TTC549 (cell line): ENCODE data around the gene TRIM46.
"Not testable (repeated sequence)": the region's sequence is repeated elsewhere in the genome, so short reads cannot be mapped to it uniquely, and the experiment has no call there.

Experiments
- FAIRE-seq: peaks from 2 replicates; lab custom pipeline; 2012; peaks lifted over from hg19 to GRCh38; lab: Jason Lieb, UNC

Gene TRIM46

DNA sequence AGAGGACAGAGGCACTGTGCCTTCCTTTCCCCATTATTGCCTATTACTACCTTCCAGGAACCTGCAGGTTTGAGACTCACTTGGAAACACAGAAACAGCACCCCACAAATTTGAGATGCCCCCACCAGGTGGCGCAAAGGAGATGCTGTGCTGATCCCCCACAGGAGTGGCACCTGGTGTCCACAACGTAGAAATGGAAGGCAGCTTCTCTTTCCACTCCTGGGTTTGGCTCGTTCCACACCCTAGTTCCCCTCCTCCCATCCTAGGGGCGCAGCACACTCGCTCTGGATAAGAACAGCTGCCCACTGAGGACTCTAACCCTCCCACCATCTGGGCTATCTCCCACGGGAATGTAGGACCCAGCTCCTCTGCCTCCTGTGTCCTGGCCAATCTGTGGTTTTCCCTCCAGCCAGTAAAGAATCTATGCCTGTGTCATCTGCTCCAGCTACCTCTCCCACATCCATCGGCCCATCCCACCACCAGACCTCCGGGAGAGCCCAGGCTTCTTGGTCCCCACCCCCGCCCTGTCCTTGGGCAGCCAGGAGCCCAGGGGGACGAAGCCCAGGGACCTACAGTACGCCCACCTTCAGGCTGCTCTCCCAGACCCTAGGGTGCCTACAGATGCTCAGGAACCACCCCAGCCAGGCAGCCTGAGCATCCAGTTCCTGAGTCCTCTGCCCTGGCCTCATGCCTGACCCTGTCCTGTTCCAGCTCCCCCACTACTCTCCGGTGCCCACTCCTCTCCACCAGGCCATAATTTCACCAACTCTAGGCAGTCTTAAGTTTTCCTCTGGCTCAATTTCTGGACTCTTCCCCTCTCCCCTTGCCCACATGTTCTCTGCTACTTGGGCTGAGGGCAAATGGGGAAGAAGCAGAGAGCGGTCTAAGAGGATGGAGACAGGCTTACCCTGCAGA, 33.5 kb downstream of the TRIM46 start:
- FAIRE-seq = peak; percentile 80

DNA sequence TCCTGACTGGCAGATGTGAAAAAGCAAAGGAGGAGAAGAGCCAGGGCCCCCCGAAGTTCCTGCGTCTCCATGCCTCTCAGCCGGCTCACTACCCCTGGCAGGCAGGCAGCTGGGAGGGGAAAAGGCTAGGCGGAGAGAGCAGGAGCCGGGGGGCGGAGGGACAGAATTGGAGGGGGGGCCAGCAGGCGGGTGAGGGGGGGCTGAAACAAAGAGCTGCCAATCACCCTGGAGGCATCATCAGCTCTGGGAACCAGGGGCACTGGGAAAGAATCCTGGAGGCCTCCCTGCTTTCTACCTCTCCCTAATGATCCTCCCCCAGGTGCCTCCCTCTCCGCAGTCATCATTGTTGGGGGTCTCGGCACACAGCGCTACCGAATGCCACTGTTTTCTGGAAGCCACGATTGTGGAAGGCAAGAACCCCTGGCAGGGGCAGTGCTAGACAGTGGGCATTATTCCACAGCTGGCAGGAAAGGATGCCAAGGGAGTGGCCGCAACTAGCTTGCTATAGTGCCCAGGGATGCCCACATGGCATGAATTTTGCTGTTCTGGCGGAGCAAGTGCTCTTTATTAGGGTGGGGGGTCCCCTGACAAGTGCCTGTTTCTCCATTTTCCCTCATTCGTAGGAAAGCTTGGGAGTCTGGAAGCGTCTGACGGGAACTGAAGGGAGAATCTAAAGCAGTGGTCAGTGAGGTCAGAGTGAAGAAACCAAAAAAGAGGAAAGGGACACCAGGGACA, 34.3 kb downstream of the TRIM46 start, which contains the start of gene THBS3:
Gene THBS3, minus strand, starts transcription at position 92 of the 735 bp plus-strand sequence. Its CDS starts 21 bp downstream, at position 71.
- FAIRE-seq = no peak

DNA sequence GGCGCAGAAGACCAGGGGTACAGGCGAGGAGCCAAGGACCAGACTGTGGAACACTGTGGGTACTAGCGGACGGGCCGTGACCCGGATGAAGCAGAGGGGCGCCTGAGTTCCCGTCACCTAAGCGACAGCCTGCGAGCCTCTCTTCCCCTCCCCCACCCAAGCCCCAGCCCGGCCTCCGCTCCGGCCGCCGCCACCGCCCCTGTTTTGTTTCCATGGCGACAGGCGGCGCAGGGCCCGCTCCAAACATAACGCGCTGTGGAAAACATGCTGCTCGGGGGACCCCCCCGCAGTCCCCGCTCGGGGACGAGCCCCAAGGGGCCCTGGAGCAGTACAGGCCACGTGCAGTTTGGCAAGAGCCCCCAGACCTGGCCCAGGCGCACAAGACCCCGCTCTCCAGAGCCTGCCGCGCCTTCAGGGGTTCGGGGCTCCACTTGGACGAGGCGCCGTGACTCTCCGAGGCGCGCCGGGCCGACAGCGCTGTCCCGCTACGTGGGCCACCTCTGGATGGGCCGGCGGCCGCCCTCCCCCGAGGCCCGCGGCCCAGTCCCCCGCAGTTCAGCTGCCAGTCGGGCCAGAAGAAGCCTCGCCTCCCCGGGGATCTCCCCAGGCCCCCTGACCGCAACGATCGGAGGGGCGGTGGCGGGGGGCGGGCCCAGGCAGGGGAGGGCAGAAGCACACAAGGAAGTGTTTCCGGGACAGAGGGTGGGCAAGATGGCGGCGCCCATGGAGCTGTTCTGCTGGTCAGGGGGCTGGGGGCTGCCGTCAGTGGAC, 35.1 kb downstream of the TRIM46 start, which contains the start of gene MTX1:
Gene MTX1, plus strand, starts transcription at position 155 of the 771 bp plus-strand sequence. Its CDS starts 110 bp downstream, at position 265.
- FAIRE-seq = no peak

DNA sequence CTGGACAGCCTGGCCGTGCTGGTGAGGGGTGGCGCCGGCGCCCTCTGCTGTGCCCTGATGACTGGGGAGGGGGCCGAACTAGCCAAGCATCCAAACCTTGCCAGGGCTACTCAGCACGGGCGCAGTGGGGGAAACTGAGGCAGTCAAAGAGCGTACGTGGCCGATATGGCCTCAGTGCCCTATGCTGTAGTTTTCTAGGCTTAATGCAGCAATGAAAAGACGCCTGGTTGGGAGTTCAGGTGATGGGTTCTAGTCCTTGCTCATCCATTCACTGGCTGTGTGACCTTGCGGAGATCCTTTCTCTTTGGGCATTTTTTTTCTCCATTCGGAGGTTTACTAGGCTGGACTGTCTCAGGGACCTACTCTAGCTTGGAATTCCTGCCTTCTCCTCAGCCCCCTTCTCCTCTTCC, 35.7 kb downstream of the TRIM46 start:
- no peak for FAIRE-seq

DNA sequence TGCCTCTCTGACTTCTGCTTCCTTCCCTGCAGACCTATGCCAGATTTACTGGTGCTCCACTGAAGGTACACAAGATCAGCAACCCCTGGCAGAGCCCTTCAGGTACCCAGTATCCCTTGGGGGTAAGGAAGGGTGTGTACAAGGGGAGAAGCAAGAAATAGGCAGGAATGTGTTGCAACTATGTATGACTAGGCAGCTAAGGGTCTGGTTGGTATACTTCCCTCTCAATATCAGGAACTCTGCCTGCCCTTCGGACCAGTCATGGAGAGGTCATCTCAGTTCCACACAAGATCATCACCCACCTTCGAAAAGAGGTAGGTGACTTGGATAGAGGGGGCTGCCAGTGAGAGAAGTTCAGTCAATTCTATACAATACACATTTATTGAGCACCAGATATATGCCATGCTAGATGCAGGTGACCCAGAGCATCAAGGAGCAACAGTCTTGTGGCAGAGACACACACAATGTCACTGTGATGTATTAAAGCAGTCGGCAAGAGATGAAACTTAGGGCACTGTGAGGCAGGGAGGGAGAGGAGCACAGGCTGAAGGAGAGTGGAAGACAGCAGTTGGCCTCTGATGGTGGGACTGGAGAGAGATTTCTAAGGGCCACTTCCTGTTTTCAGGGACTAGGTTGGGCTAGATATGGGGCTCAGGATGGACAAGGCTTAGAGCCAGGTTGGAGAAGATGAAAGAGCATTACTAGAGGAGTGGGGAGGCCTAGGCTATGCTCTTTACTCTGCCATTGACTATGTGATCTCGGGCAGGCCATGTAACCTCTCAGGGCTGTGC, 36.9 kb downstream of the TRIM46 start:
- FAIRE-seq = no peak

DNA sequence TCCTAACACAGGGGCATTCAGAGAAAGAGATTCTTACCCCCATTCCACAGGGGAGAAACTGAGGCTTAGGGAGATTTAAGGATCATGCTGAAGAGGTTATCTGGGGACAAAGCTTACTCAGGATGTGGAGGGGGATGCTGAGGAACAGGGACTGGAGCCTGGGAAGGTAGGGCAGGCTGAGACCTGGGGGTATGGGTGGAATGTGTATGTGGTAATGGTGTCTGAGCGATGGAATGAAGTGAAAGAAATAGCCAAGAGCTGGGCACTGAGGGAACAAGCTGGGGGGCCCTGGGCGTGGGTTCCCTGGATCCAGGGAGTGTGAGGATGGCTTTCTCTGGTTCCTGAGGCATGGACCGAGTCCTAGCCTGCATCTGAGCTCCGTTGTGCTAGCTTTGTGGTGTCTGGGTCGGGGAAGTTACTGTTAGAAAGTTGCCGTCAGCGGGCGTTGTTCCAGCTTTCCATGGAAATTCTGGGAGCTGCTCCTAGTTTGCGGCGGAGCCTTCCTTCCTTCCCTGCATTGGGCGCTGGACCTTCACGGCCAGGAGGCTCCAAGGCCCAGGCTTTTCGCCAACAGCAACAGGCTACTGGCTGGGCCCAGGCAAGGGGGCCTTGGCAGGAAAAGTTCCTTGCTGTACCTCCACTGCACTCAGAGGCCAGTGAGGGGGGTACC, 37.9 kb downstream of the TRIM46 start:
- FAIRE-seq = not testable (repeated sequence)

DNA sequence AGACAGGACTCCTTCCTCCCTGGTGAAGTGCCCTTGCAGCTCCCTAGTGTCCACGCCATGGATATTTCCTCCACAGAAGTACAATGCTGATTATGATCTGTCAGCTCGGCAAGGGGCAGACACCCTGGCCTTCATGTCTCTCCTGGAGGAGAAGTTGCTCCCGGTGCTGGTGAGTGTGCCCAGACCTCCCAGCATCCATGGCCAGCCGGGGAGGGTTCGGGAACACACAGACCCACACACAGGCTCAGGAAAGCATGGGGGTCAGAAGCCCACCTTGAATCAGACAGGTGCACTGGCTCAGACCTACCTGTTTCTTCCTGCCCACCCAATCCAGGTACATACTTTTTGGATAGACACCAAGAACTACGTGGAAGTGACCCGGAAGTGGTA, 38.4 kb downstream of the TRIM46 start:
- not testable (repeated sequence) for FAIRE-seq

DNA sequence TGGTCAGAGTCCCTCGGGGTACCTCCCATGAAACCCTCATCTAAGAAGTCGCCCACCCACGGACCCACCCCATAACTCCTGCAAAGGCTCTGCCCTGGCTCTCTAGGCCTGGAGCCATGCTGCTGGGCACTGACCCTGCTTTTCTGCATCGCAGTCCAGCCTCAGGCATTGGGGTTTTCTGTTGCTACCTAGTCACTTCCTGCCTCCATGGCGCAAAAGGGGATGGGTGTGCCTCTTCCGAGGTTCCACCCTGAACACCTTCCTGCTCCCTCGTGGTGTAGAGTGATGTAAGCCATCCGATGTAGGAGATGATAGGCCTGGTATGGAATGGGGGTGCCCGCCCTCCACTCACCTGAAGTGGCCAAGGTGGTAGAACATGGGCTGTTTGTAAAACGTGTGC, 41.1 kb downstream of the TRIM46 start:
- FAIRE-seq = not testable (repeated sequence)

DNA sequence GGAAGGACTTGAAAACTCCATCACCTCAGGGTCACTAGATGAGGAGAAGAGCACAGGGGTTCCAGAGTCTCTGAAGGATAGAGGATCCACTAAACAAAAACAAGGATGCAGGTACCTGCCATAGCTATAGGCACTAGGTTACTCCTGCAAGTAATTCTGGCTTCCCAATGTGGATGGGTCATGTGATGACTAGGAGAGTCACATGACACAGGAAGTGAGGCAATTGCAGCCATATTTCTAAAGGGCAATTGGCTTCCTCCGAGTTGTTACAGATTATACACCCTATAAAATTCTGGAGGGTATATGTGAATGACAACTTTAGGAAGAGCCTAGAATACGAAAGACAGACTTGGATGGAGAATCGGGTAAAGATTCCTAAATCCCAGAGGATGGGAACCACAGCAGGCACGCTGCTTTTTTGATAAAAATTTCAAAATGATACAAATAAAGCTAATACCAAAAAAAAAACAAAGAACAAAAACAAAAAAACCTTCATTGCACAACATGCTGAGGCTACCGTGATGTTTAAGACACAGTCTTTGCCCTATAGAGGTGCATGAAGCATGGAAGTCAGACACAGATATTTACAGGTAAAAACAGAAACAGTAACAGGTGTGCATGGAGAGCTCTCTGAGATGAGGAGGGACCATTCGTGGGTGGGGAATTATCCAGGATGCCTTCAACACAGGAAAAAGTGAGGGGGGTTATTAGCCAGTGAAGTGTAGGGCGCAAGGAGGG, 45.4 kb downstream of the TRIM46 start:
- peak; percentile 86 for FAIRE-seq

DNA sequence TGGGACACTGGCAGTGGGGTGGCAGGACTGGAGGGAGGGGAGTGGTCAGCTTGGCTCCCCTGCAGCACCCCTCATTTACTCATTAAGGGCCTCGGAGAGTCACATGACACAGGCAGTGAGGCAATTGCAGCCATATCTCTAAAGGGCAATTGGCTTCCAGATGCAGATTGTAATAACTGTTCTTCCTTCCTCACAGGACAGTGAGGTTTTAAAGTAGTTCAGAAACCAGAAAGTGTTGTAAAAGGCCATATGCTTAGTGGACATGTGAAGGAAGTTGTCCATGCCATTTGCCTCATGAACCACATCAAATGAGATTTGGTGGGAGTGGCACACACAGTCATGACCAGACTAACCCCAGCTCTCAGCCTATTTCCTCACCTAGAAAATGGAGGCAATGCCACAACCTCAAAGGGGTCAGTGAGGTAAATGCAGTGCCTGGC, 46.0 kb downstream of the TRIM46 start:
- FAIRE-seq = no peak

DNA sequence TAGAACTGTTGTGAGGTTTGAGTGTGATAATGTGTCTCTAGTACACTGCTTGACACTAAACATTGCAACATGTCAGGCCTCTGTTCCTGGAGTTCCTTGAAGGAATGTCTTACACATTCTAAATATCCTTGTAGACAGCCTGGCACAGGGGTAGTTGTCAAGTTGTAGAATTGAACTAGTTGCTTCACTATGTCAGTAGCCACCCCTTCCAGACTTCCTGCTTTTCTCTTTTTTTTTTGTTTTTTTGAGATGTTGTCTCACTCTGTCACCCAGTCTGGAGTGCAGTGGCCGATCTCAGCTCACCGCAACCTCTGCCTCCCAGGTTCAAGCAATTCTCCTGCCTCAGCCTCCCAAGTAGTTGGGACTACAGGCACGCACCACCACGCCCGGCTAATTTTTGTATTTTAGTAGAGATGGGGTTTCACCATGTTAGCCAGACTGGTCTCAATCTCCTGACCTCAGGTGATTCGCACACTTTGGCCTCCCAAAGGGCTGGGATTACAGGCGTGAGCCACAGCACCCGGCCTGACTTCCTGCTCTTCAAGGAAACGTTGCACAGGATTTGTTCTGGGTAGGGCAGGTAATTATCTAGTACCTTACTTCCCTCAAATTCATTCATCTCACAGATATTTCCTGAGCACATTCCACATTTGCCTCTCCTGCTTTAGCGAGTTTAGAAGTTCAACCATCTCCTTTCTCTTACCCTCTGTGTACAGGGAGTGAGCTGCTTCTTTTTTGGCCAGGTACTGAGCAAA, 46.7 kb downstream of the TRIM46 start:
- FAIRE-seq = not testable (repeated sequence)

DNA sequence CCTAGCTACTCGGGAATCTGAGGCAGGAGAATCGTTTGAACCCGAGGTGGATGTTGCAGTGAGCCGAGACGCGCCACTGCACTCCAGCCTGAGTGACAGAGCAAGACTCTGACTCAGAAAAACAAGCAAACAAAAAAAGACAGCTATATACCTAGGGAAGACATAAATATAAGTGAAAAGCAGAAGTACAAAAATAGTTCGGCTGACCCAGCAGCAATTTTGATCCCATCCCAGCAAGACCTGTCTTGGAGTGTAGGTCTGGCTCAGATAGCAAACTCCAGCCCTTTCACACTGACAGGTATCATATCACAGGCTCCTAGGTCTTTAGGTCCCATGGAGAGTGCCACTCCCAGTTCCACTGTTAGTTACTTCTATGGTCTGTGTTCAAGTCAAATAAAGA, 49.4 kb downstream of the TRIM46 start:
- FAIRE-seq = no peak

DNA sequence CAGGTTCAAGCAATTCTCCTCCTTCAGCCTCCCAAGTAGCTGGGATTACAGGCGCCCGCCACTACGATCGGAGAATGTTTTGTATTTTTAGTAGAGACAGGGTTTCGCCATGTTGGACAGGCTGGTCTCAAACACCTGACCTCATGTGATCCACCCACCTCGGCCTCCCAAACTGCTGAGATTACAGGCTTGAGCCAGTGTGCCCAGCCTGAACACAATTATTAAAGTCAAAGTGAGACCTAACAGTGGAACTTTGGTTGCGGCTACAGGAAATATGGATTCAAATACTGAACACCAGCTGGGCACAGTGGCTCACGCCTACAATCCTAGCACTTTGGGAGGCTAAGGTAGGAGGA, 51.7 kb downstream of the TRIM46 start:
- not testable (repeated sequence) for FAIRE-seq

DNA sequence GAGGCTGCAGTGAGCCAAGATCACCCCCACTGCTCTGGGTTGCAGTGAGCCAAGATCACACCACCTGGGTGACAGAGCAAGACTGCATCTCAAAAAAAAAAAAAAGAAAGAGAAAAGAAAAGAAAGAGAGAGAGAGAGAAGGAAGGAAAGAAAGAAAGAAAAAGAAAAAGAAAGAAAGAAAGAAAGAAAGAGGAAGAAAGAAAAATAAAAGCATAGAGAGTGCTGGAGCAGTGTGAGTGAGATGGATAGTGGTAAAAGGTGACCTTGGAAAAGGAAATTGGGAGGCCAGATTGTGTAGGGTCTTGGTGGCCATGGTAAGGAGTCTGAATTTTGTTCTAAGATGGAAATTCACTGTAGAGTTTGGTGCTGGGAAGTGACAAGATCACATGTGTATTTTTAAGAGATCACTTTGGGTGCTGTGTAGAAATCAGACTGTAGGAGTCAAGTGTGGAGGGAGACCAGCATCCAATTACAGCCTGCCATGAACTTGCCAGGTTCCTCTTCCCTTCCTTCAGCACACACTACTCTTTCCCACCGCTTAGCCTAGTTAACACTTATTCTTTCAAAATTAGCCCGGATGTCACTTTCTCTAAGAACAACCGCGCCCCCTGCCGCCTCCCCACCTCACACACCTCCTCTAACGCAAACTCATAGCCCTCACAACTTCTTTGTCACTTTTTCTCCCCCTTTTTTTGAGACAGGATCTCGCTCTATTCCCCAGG, 52.7 kb downstream of the TRIM46 start:
- no peak for FAIRE-seq

DNA sequence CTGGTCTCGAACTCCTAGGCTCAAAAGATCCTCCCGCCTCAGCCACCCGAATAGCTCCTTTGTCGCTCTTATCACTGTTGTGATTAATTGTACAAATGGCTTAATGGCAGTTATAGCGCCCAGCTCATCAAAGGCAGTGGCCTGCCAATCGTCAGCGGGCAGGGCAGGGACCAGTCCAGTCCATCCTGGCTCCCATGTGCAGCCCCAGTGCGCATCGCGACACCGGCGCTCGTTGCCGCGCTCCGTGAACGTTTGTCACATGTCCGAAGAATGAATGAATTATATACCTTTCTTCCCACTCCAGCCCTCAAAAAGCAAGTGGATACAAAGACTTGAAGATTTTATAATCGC, 53.2 kb downstream of the TRIM46 start:
- no peak for FAIRE-seq

DNA sequence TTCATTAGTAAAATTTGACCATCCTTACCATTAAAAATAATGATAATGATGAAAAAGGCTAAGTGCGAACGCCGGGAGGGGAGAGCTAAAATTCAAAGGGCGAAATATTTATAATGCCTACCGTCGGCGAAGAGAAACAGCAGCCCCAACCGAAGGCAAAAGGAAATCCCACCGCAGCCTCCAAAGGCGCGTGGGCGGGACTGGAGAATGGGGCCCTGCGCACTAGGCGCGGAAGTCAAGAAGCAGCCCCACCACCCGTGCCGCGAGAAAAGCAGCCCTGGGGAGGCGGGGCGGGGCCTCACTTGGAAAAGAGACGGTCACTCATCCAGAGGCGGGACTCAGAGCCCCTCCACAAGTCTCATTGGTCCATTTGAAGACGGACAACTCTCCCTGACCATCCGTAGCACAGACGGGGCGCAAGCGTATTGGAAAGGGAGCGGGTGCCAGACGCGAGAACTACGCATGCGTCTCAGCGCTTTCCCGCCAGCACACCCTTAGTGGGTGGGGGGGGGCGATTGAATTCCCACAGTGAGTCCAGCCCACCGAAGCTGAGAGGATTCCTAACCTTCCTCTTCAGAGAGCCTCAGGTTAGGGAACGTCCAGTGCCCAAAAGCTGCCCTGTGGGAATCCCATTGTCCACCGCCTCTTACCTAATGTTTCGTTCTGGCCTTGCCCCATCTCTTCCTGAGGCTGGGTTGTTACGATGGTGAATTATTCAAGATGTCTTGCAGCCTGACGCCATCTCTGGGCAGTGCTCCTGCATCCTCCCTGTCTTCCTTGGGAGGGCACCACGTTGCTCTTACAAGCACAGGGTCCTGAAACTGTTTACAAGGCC, 53.8 kb downstream of the TRIM46 start:
- FAIRE-seq = peak; percentile 97

DNA sequence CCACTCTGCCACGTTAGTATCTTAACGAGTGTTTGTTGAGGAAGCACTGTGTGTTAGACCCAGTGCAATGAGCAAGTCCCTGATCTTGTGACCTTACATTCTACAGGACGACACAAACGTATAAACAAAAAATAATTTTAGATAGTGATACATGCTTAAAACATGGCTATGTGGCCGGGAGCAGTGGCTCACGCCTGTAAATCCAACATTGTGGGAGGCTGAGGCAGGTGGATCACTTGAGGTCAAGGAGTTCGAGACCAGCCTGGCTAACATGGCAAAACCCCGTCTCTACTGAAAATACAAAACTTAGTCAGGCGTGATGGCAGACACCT, 54.4 kb downstream of the TRIM46 start:
- FAIRE-seq = no peak

DNA sequence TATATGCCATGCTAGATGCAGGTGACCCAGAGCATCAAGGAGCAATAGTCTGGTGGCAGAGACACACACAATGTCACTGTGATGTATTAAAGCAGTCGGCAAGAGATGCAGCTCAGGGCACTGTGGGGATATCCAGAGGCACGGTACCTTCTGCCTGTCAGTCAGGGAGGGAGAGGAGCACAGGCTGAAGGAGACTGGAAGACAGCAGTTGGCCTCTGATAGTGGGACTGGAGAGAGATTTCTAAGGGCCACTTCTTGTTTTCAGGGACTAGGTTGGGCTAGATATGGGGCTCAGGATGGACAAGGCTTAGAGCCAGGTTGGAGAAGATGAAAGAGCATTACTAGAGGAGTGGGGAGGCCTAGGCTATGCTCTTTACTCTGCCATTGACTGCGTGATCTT, 57.7 kb downstream of the TRIM46 start:
- FAIRE-seq = not testable (repeated sequence)
